Superior temporal gyrus (tissue), 1 donor: ENCODE data around the gene PDE4D.
A peak's percentile ranks its signal among the peaks of the same experiment; 100 is the strongest.

Experiments used
- DNase-seq: peaks from one replicate; pipeline ENCODE4 v3.0.0-alpha.2; 2016; ENCODE audit errors: extremely low spot score

The PDE4D gene

GRCh38 chr5:59548807-59549357, 344.6 kb downstream of the PDE4D start:
- DNase-seq, result no peak

- DNase-seq, result no peak
Measured at GRCh38 chr5:59547731-59548130, 345.8 kb downstream of the PDE4D start.

- no peak for DNase-seq
Measured at GRCh38 chr5:59544573-59544972, 349.0 kb downstream of the PDE4D start.

GRCh38 chr5:59543821-59544442, 349.6 kb downstream of the PDE4D start:
- peak; percentile 33 for DNase-seq

- peak; percentile 52 for DNase-seq
Measured at GRCh38 chr5:59542851-59543820, 350.4 kb downstream of the PDE4D start.

- no peak for DNase-seq
Measured at GRCh38 chr5:59542306-59542705, 351.2 kb downstream of the PDE4D start.

GRCh38 chr5:59540366-59540765, 353.2 kb downstream of the PDE4D start:
- peak; percentile 75 for DNase-seq

- no peak for DNase-seq
Measured at GRCh38 chr5:59538750-59539121, 354.8 kb downstream of the PDE4D start.

- DNase-seq, result no peak
Measured at GRCh38 chr5:59537961-59538749, 355.4 kb downstream of the PDE4D start.

GRCh38 chr5:59536875-59537274, 356.7 kb downstream of the PDE4D start:
- DNase-seq, result no peak

GRCh38 chr5:59535561-59535960, 358.0 kb downstream of the PDE4D start:
- no peak for DNase-seq

GRCh38 chr5:59533730-59534108, 359.8 kb downstream of the PDE4D start:
- DNase-seq, result no peak

GRCh38 chr5:59532979-59533729, 360.4 kb downstream of the PDE4D start:
- no peak for DNase-seq

GRCh38 chr5:59529239-59529638, 364.3 kb downstream of the PDE4D start:
- no peak for DNase-seq

- no peak for DNase-seq
Measured at GRCh38 chr5:59528202-59528862, 365.2 kb downstream of the PDE4D start.

GRCh38 chr5:59525957-59526356, 367.6 kb downstream of the PDE4D start:
- no peak for DNase-seq

GRCh38 chr5:59525311-59525710, 368.2 kb downstream of the PDE4D start:
- DNase-seq, result no peak

GRCh38 chr5:59522201-59522831, 371.2 kb downstream of the PDE4D start:
- no peak for DNase-seq

- no peak for DNase-seq
Measured at GRCh38 chr5:59521476-59521875, 372.1 kb downstream of the PDE4D start.

- no peak for DNase-seq
Measured at GRCh38 chr5:59519338-59519737, 374.2 kb downstream of the PDE4D start.
